GM12878 (cell line): ENCODE results near the gene CNTN6. TPM values are rescaled to one million over a fixed set of nuclear protein-coding genes. Genes with fewer than 3 reads are reported as not detected.

ENCODE experiments used
- ATAC-seq: fragments of 200-7000 bp; cut with Tn5 transposase; 3 replicates; pipeline ENCODE4 v1.9.1; 2020; ENCODE audit warnings: mild to moderate bottlenecking, moderate library complexity
- BruUV-seq: library from RNA; stranded (reverse); fragments of 400-500 nt; replicated peaks from 2 replicates; lab custom pipeline; 2021; lab: Mats Ljungman, UMichigan
- CTCF ChIA-PET: fragments of 300-600 bp; sonication (Branson Sonifier 250); formaldehyde crosslinking; extraction: SDS; loops from one replicate; lab custom pipeline; 2021; ENCODE audit warnings: inconsistent platforms; lab: Yijun Ruan, JAX
- POLR2A ChIA-PET: fragments of 350-600 bp; formaldehyde crosslinking; extraction: SDS; loops from one replicate; lab custom pipeline; 2021; ENCODE audit warnings: inconsistent platforms; lab: Charles Lee
- RAD21 ChIA-PET: fragments of 300-600 bp; sonication (Branson Sonifier 250); formaldehyde crosslinking; loops from one replicate; lab custom pipeline; 2023; ENCODE audit warnings: antibody characterized with exemption; ENCODE audit not compliant: unreplicated experiment; lab: Charles Lee
- SMC1A ChIA-PET: fragments of 300-600 bp; sonication (Branson Sonifier 250); formaldehyde crosslinking; loops from one replicate; lab custom pipeline; 2023; ENCODE audit not compliant: unreplicated experiment, uncharacterized antibody; lab: Charles Lee
- DNase-seq: peaks from one replicate; pipeline ENCODE4 v3.0.0-alpha.2; 2011; ENCODE audit warnings: low read depth, low spot score
- FAIRE-seq: peaks from 3 replicates; lab custom pipeline; 2011; peaks lifted over from hg19 to GRCh38; lab: Jason Lieb, UNC
- H2AFZ ChIP-seq: 2 replicates; pipeline ENCODE4 v1.6.0; 2011; ENCODE audit warnings: low read depth, low read length, control low read depth; ENCODE audit not compliant: control insufficient read depth
- H3K27ac ChIP-seq: 2 replicates; pipeline ENCODE4 v1.5.1; 2011; ENCODE audit warnings: control low read depth; ENCODE audit not compliant: control insufficient read depth, insufficient read depth
- H3K27me3 ChIP-seq, 2 experiments: replicated peaks in 1 of 2; 2 replicates each; pipeline versions ENCODE4 v1.6.0 to v1.6.1; 2011; ENCODE audit warnings: low read length in 1 of 2; ENCODE audit not compliant: control insufficient read depth in 2 of 2, insufficient read depth in 2 of 2
- H3K36me3 ChIP-seq, 2 experiments: 2 replicates each; pipeline ENCODE4 v1.5.1; 2011; ENCODE audit warnings: low read length in 1 of 2; ENCODE audit not compliant: control insufficient read depth in 2 of 2, insufficient read depth in 2 of 2
- H3K4me1 ChIP-seq: 2 replicates; pipeline ENCODE4 v1.6.1; 2011; ENCODE audit warnings: mild to moderate bottlenecking, low read length, moderate library complexity, mixed read lengths; ENCODE audit not compliant: control insufficient read depth, insufficient read depth
- H3K4me2 ChIP-seq: 2 replicates; pipeline ENCODE4 v1.6.0; 2011; ENCODE audit warnings: control low read depth; ENCODE audit not compliant: control insufficient read depth, insufficient read depth
- H3K4me3 ChIP-seq: fragments of 200-600 bp; sonication (generic); 2 replicates; pipeline ENCODE4 v1.5.1; 2016
- H3K79me2 ChIP-seq: 2 replicates; pipeline ENCODE4 v1.6.0; 2011; ENCODE audit warnings: low read length; ENCODE audit not compliant: control insufficient read depth, insufficient read depth
- H3K9ac ChIP-seq: 2 replicates; pipeline ENCODE4 v1.8.0; 2011; ENCODE audit warnings: low read length, control low read depth, mixed read lengths; ENCODE audit not compliant: control insufficient read depth, insufficient read depth
- H3K9me3 ChIP-seq: replicated peaks from 3 replicates; pipeline ENCODE4 v1.5.1; 2011; ENCODE audit warnings: mild to moderate bottlenecking, low read length; ENCODE audit not compliant: control insufficient read depth, insufficient read depth
- H4K20me1 ChIP-seq: 2 replicates; pipeline ENCODE4 v1.6.0; 2011; ENCODE audit not compliant: control insufficient read depth, insufficient read depth
- ATF2 ChIP-seq: IDR thresholded peaks from 2 replicates; pipeline ENCODE4 v1.6.1; 2012; ENCODE audit warnings: low read length, inconsistent platforms
- EED ChIP-seq: sonication (generic); IDR thresholded peaks from 2 replicates; pipeline ENCODE4 v1.6.1; 2016; ENCODE audit warnings: antibody characterized with exemption, low read depth
- HDAC2 ChIP-seq: fragments of 200-600 bp; sonication (generic); IDR thresholded peaks from 2 replicates; pipeline ENCODE4 v1.6.1; 2017
- HDAC6 ChIP-seq: fragments of 200-600 bp; sonication (generic); IDR thresholded peaks from one replicate; pipeline ENCODE4 v1.8.0; 2017; ENCODE audit warnings: antibody characterized with exemption; ENCODE audit not compliant: unreplicated experiment
- KLF5 ChIP-seq: fragments of 450-650 bp; IDR thresholded peaks from 2 replicates; pipeline ENCODE4 v1.6.1; 2014; ENCODE audit warnings: mild to moderate bottlenecking; ENCODE audit not compliant: partially characterized antibody
- NR2C2 ChIP-seq: IDR thresholded peaks from 2 replicates; pipeline ENCODE4 v1.6.1; 2011; ENCODE audit warnings: borderline replicate concordance, low read depth; ENCODE audit not compliant: control insufficient read depth, insufficient read length
- SMARCA5 ChIP-seq: fragments of 450-650 bp; IDR thresholded peaks from 2 replicates; pipeline ENCODE4 v1.6.1; 2017; ENCODE audit warnings: mild to moderate bottlenecking
- SREBF2 ChIP-seq: IDR thresholded peaks from 2 replicates; pipeline ENCODE4 v1.6.1; 2012; ENCODE audit warnings: mild to moderate bottlenecking, low read length
- STAT1 ChIP-seq: fragments of 450-650 bp; conservative IDR thresholded peaks from 2 replicates; pipeline ENCODE4 v1.6.1; 2014; ENCODE audit warnings: antibody characterized with exemption, mild to moderate bottlenecking
- WGBS: methylation state at CpG from one replicate; pipeline ENCODE4 v1.1.6; 2016; ENCODE audit warnings: low lambda C conversion rate; ENCODE audit not compliant: insufficient replicate concordance, insufficient coverage; ENCODE audit errors: missing lambda C conversion rate; 5-methylcytosine and 5-hydroxymethylcytosine counted together
- in situ Hi-C: fragments of 300-500 bp; cut with MboI; formaldehyde crosslinking; loops from 9 replicates; pipeline ENCODE4 v1.14.3; 2018; ENCODE audit warnings: mixed read lengths
- intact Hi-C: fragments of 100-400 bp; cut with micrococcal nuclease; formaldehyde crosslinking; loops from one replicate; pipeline ENCODE4 v1.14.2; 2022; ENCODE audit not compliant: unreplicated experiment
- polyA plus RNA-seq, 11 experiments: library from polyadenylated mRNA; depleted of rRNA in 4 of 11; unstranded in 6 of 11; stranded (reverse) in 5 of 11; fragments of >200 nt; fragmentation: Nextera tagmentation in 4 of 11; fragmentation: Illumina TruSeq in 1 of 11; extraction: Ambion mirVana in 4 of 11; extraction: Trizol in 1 of 11; gene quantifications; 1 replicate in 1 of 11; 2 replicates in 10 of 11; pipeline versions ENCODE4 v1.2.1 to v1.2.3, GENCODE V29; 2011 to 2016; ENCODE audit warnings: inconsistent platforms in 2 of 11, missing spikeins in 2 of 11, low read depth in 1 of 11
- total RNA-seq, 4 experiments: library from RNA; depleted of rRNA in 3 of 4; stranded (reverse); fragments of >200 nt in 3 of 4; fragmentation: Illumina TruSeq in 1 of 4; extraction: Trizol in 1 of 4; gene quantifications; 2 replicates each; pipeline versions ENCODE4 v1.2.1 to v1.2.3, GENCODE V29; 2013 to 2021

CNTN6 gene
- total and polyA plus RNA-seq, 10 of the 15 experiments (the other 5 are each of a cell fraction or from before 2014, with no cell fraction given): not detected

GRCh38 chr3:1147326-1147725, 54.5 kb downstream of the CNTN6 start:
- RAD21 ChIA-PET: no interaction called here
- SMC1A ChIA-PET: no interaction called here
- POLR2A ChIA-PET: no interaction called here
- WGBS: 0% methylated on average over 1 of the region's 1 CpG
- FAIRE-seq (no peak), DNase-seq (no peak), ATAC-seq (no peak)
- in situ Hi-C loops (no loop called here), intact Hi-C loops (no loop called here)
- Histone ChIP-seq H3K9me3 (no peaks in the 10 kb centered on the region), H3K9ac (no peak overlapping the region), H3K79me2 (no peaks in the 10 kb centered on the region), H2AFZ (no peak overlapping the region), H3K27me3 (no peaks in the 10 kb centered on the region), H3K4me3 (no peak overlapping the region), H3K4me2 (no peak overlapping the region), H3K27ac (no peak overlapping the region), H3K4me1 (no peaks in the 10 kb centered on the region), H4K20me1 (no peaks in the 10 kb centered on the region), H3K36me3 (no peaks in the 10 kb centered on the region)
- TF ChIP-seq STAT1: no peak
- TF ChIP-seq SREBF2: no peak
- TF ChIP-seq HDAC6: no peak
- no peak for TF ChIP-seq ATF2
- no peak for TF ChIP-seq SMARCA5
- no peak for TF ChIP-seq NR2C2
- no peak for TF ChIP-seq KLF5
- TF ChIP-seq HDAC2: no peak
- TF ChIP-seq EED: no peak
- no TSS peak for BruUV-seq
- CTCF ChIA-PET: no interaction called here
